GM12878 (cell line): ENCODE data around the gene USF3. TPM values are rescaled to one million over a fixed set of nuclear protein-coding genes. Genes with fewer than 3 reads are reported as not detected.
A peak's percentile ranks its signal among the peaks of the same experiment; 100 is the strongest.

ENCODE experiments used
- ASH2L ChIP-seq: fragments of 300-600, 200-600 bp; sonication (generic); IDR thresholded peaks from 2 replicates; pipeline ENCODE4 v1.6.1; 2017; ENCODE audit warnings: low read depth, mild to moderate bottlenecking, borderline replicate concordance
- EGR1 ChIP-seq, 2 experiments: IDR thresholded peaks; 1 replicate in 1 of 2; 2 replicates in 1 of 2; pipeline ENCODE4 v1.6.1; 2011 to 2012; ENCODE audit warnings: low read depth in 2 of 2, low read length in 2 of 2, borderline replicate concordance in 1 of 2, mild to moderate bottlenecking in 1 of 2, moderate library complexity in 1 of 2
- ELK1 ChIP-seq: IDR thresholded peaks from 2 replicates; pipeline ENCODE4 v1.6.1; 2012; ENCODE audit warnings: low read depth, low read length, improper control_type of control experiment
- HDGF ChIP-seq: fragments of 450-650 bp; IDR thresholded peaks from 2 replicates; pipeline ENCODE4 v1.6.1; 2016; ENCODE audit warnings: antibody characterized with exemption
- HSF1 ChIP-seq: fragments of 150-350 bp; IDR thresholded peaks from 2 replicates; pipeline ENCODE4 v1.6.1; 2014; ENCODE audit warnings: mild to moderate bottlenecking, low read depth, low read length
- MEF2A ChIP-seq: IDR thresholded peaks from 2 replicates; pipeline ENCODE4 v1.6.1; 2011; ENCODE audit warnings: low read depth, mild to moderate bottlenecking, low read length, moderate library complexity; ENCODE audit not compliant: insufficient read depth
- NBN ChIP-seq: fragments of 450-650 bp; IDR thresholded peaks from 2 replicates; pipeline ENCODE4 v1.6.1; 2016
- NKRF ChIP-seq: fragments of 450-650 bp; conservative IDR thresholded peaks from 2 replicates; pipeline ENCODE4 v1.6.1; 2017; ENCODE audit warnings: mild to moderate bottlenecking, moderate library complexity
- RCOR1 ChIP-seq: conservative IDR thresholded peaks from 2 replicates; pipeline ENCODE4 v1.6.1; 2012; ENCODE audit warnings: low read depth, low read length, improper control_type of control experiment
- REST ChIP-seq: IDR thresholded peaks from 2 replicates; pipeline ENCODE4 v1.6.1; 2012; ENCODE audit warnings: mild to moderate bottlenecking, low read depth, low read length
- SMAD1 ChIP-seq: fragments of 450-650 bp; IDR thresholded peaks from 2 replicates; pipeline ENCODE4 v1.6.1; 2018; ENCODE audit warnings: mild to moderate bottlenecking, low read depth; ENCODE audit not compliant: partially characterized antibody
- TCF3 ChIP-seq: IDR thresholded peaks from 2 replicates; pipeline ENCODE4 v1.6.1; 2012; ENCODE audit warnings: low read depth, mild to moderate bottlenecking, low read length, borderline replicate concordance; ENCODE audit not compliant: insufficient read depth
- WRNIP1 ChIP-seq: IDR thresholded peaks from 2 replicates; pipeline ENCODE4 v1.6.1; 2011; ENCODE audit warnings: low read depth, low read length, improper control_type of control experiment, borderline replicate concordance
- ZNF217 ChIP-seq: fragments of 450-650 bp; IDR thresholded peaks from 2 replicates; pipeline ENCODE4 v1.6.1; 2017; ENCODE audit warnings: antibody characterized with exemption, mild to moderate bottlenecking
- ZNF274 ChIP-seq: IDR thresholded peaks from one replicate; pipeline ENCODE4 v1.8.0; 2011; ENCODE audit not compliant: insufficient read length, insufficient read depth
- ZNF687 ChIP-seq: fragments of 450-650 bp; IDR thresholded peaks from 2 replicates; pipeline ENCODE4 v1.6.1; 2017; ENCODE audit warnings: mild to moderate bottlenecking, moderate library complexity
- polyA plus RNA-seq, 11 experiments: library from polyadenylated mRNA; depleted of rRNA in 4 of 11; unstranded in 6 of 11; stranded (reverse) in 5 of 11; fragments of >200 nt; fragmentation: Nextera tagmentation in 4 of 11; fragmentation: Illumina TruSeq in 1 of 11; extraction: Ambion mirVana in 4 of 11; extraction: Trizol in 1 of 11; gene quantifications; 1 replicate in 1 of 11; 2 replicates in 10 of 11; pipeline versions ENCODE4 v1.2.1 to v1.2.3, GENCODE V29; 2011 to 2016; ENCODE audit warnings: inconsistent platforms in 2 of 11, missing spikeins in 2 of 11, low read depth in 1 of 11
- total RNA-seq, 4 experiments: library from RNA; depleted of rRNA in 3 of 4; stranded (reverse); fragments of >200 nt in 3 of 4; fragmentation: Illumina TruSeq in 1 of 4; extraction: Trizol in 1 of 4; gene quantifications; 2 replicates each; pipeline versions ENCODE4 v1.2.1 to v1.2.3, GENCODE V29; 2013 to 2021

Gene USF3
- total and polyA plus RNA-seq, 10 of the 15 experiments (the other 5 are each of a cell fraction or from before 2014, with no cell fraction given): 3.1 to 15.9 (median 7.8) TPM

- TF ChIP-seq ZNF217 (no peak), ASH2L (no peak; the same call in 1 of the 2 replicates), HSF1 (no peak), ZNF274 (no peak), SMAD1 (no peak), ELK1 (peak; percentile 60; the same call in 1 of the 2 replicates), EGR1 (IDR thresholded peaks at IDR 0.05; ENCODE audit: borderline replicate concordance in 1 of 2, low read depth in 2 of 2, low read length in 2 of 2) (peak in 1 of 2 experiments; percentile 9; a peak in 1 of 3 replicates), WRNIP1 (no peak), MEF2A (no peak), TCF3 (0 out of 2 replicates have a peak, but pooled peaks have one; percentile 43), ZNF687 (peak; percentile 82), NKRF (peak; percentile 65), RCOR1 (no peak; the same call in 1 of the 2 replicates), REST (no peak), HDGF (peak; percentile 54; the same call in 1 of the 2 replicates), NBN (peak; percentile 78)
Measured at GRCh38 chr3:113745756-113746547, 49.5 kb upstream of the USF3 start, which contains the start of gene NAA50 (continued).
